GM12873 (cell line): ENCODE measurements around the gene C2.

Experiments used
- CTCF ChIP-seq: IDR thresholded peaks from 2 replicates; pipeline ENCODE4 v1.5.1; 2012; ENCODE audit warnings: low read depth, mild to moderate bottlenecking, moderate library complexity, low read length, control low read depth; ENCODE audit not compliant: insufficient read depth; ENCODE audit errors: missing control alignments

Gene C2

GRCh38 chr6:31927242-31927862, at the start of gene C2:
Gene C2 (plus strand): TSS chr6:31927717. CDS start chr6:31927753, 36 bp downstream.
- no peak for TF ChIP-seq CTCF

DNA sequence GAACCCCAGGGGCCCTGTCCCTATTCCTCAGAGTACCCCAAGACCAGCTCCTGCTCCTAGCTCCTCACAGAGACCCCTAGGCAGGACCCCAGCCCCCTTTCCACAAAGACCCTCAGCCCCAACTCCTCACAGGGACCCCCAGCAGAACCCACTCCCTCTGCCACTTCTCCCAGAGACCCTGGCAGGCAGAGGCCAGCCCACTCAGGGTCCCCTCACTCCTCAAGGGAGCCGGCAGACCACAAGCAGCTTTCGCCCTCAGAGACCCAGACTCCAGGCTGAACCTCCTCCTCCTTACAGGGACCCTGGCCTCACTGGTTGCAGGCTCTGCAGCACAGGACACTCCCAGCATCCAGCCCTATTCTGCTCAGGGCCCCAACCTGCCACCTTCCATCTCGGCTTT, 49.3 kb upstream of the C2 start:
- no peak for TF ChIP-seq CTCF

- TF ChIP-seq CTCF = no peak
These were observed 48.8 kb upstream of the C2 start, which contains the start of gene SLC44A4 for GRCh38 chr6:31878726-31879125. Gene SLC44A4 (minus strand): TSS chr6:31878997. CDS start chr6:31878980, 17 bp downstream.

- TF ChIP-seq CTCF = no peak
These were observed 48.4 kb upstream of the C2 start for GRCh38 chr6:31879143-31879542.

- TF ChIP-seq CTCF = no peak
These were observed 47.6 kb upstream of the C2 start for GRCh38 chr6:31879901-31880300.

- no peak for TF ChIP-seq CTCF
These were observed 46.9 kb upstream of the C2 start for GRCh38 chr6:31880616-31881015.

- TF ChIP-seq CTCF = no peak
These were observed 46.2 kb upstream of the C2 start for GRCh38 chr6:31881136-31881859.
